WTC11 (cell line): ENCODE data around the gene GABRB2. TPM values are rescaled to one million over a fixed set of nuclear protein-coding genes. Genes with fewer than 3 reads are reported as not detected.

Source experiments
- ATAC-seq: fragments of 200-7000 bp; cut with Tn5 transposase; 2 replicates; pipeline ENCODE4 v1.10.0; 2021; ENCODE audit warnings: mild to moderate bottlenecking, moderate library complexity
- CTCF ChIA-PET: fragments of 300-600 bp; sonication (Branson Sonifier 250); formaldehyde crosslinking; loops from one replicate; lab custom pipeline; 2021; ENCODE audit warnings: antibody characterized with exemption; lab: Charles Lee
- POLR2A ChIA-PET: fragments of 350-600 bp; sonication (Branson Sonifier 250); formaldehyde crosslinking; loops from one replicate; lab custom pipeline; 2021; ENCODE audit warnings: antibody characterized with exemption; lab: Charles Lee
- DNase-seq: peaks from one replicate; pipeline ENCODE4 v3.0.0; 2021; ENCODE audit warnings: low spot score
- H3K27ac Mint-ChIP-seq: 2 replicates; pipeline ENCODE4 v1.8.0; 2021; ENCODE audit warnings: mixed read lengths
- H3K27me3 Mint-ChIP-seq: 2 replicates; pipeline ENCODE4 v1.8.0; 2021; ENCODE audit warnings: low read depth, mild to moderate bottlenecking, moderate library complexity, mixed read lengths
- H3K36me3 Mint-ChIP-seq: 2 replicates; pipeline ENCODE4 v1.8.0; 2021; ENCODE audit warnings: mixed read lengths
- H3K4me1 Mint-ChIP-seq: 2 replicates; pipeline ENCODE4 v1.8.0; 2022; ENCODE audit warnings: mixed read lengths
- H3K4me3 Mint-ChIP-seq: 2 replicates; pipeline ENCODE4 v1.8.0; 2021; ENCODE audit warnings: mild to moderate bottlenecking, moderate library complexity, mixed read lengths
- H3K9me3 Mint-ChIP-seq: 2 replicates; pipeline ENCODE4 v1.8.0; 2021; ENCODE audit warnings: mixed read lengths
- ATF1 ChIP-seq: sonication (generic); formaldehyde crosslinking; IDR thresholded peaks from 2 replicates; pipeline ENCODE4 v1.8.1; 2023; ENCODE audit warnings: mild to moderate bottlenecking, moderate library complexity, missing genetic modification reagents
- CREB1 ChIP-seq: sonication (generic); formaldehyde crosslinking; IDR thresholded peaks from 2 replicates; pipeline ENCODE4 v1.8.0; 2023; ENCODE audit warnings: mild to moderate bottlenecking, missing genetic modification reagents
- CREM ChIP-seq: sonication (generic); formaldehyde crosslinking; IDR thresholded peaks from 2 replicates; pipeline ENCODE4 v1.8.1; 2022; ENCODE audit warnings: mild to moderate bottlenecking, missing genetic modification reagents, moderate library complexity
- ETV6 ChIP-seq: sonication (generic); formaldehyde crosslinking; IDR thresholded peaks from 2 replicates; pipeline ENCODE4 v1.8.1; 2022; ENCODE audit warnings: mild to moderate bottlenecking, missing genetic modification reagents
- FOXK1 ChIP-seq: sonication (generic); formaldehyde crosslinking; IDR thresholded peaks from 2 replicates; pipeline ENCODE4 v1.8.0; 2022; ENCODE audit warnings: mild to moderate bottlenecking, moderate library complexity, missing genetic modification reagents
- GTF2I ChIP-seq: fragments of 250-450 bp; sonication (Bioruptor Pico); conservative IDR thresholded peaks from 2 replicates; pipeline ENCODE4 v1.4.0; 2021; ENCODE audit warnings: mild to moderate bottlenecking
- HMGA2 ChIP-seq: fragments of 250-450 bp; sonication (Bioruptor Pico); IDR thresholded peaks from 2 replicates; pipeline ENCODE4 v1.4.0; 2021; ENCODE audit warnings: mild to moderate bottlenecking, moderate library complexity
- JUN ChIP-seq: sonication (generic); formaldehyde crosslinking; IDR thresholded peaks from 2 replicates; pipeline ENCODE4 v1.8.0; 2023; ENCODE audit warnings: mild to moderate bottlenecking, missing genetic modification reagents
- NFATC4 ChIP-seq: fragments of 250-450 bp; sonication (Bioruptor Pico); IDR thresholded peaks from 2 replicates; pipeline ENCODE4 v1.9.0; 2021; ENCODE audit warnings: mild to moderate bottlenecking
- SP1 ChIP-seq: sonication (generic); formaldehyde crosslinking; conservative IDR thresholded peaks from 2 replicates; pipeline ENCODE4 v1.8.1; 2022; ENCODE audit warnings: missing genetic modification reagents
- TP53 ChIP-seq: sonication (generic); formaldehyde crosslinking; IDR thresholded peaks from 2 replicates; pipeline ENCODE4 v1.8.1; 2023; ENCODE audit warnings: mild to moderate bottlenecking, missing genetic modification reagents
- ZBTB21 ChIP-seq: sonication (generic); formaldehyde crosslinking; IDR thresholded peaks from 2 replicates; pipeline ENCODE4 v1.8.1; 2023; ENCODE audit warnings: mild to moderate bottlenecking, missing genetic modification reagents, borderline replicate concordance
- ZNF423 ChIP-seq: fragments of 250-450 bp; sonication (Bioruptor Pico); IDR thresholded peaks from 2 replicates; pipeline ENCODE4 v2.1.2; 2022; ENCODE audit warnings: mild to moderate bottlenecking, moderate library complexity
- total RNA-seq: library from RNA; stranded (reverse); gene quantifications from 3 replicates; pipeline ENCODE4 v1.2.3, GENCODE V29; 2021
- TF ChIP-seq, protein P1 (sequence below): fragments of 250-450 bp; sonication (Bioruptor Pico); IDR thresholded peaks from 2 replicates; pipeline ENCODE4 v1.9.0; 2021; ENCODE audit warnings: moderate library complexity, mild to moderate bottlenecking, inconsistent platforms, borderline replicate concordance
- TF ChIP-seq, protein P2 (sequence below): sonication (generic); formaldehyde crosslinking; IDR thresholded peaks from 2 replicates; pipeline ENCODE4 v1.8.1; 2023; ENCODE audit warnings: mild to moderate bottlenecking, missing genetic modification reagents
- TF ChIP-seq, protein P3 (sequence below): sonication (generic); formaldehyde crosslinking; IDR thresholded peaks from 2 replicates; pipeline ENCODE4 v1.8.0; 2022; ENCODE audit warnings: mild to moderate bottlenecking, missing genetic modification reagents
- TF ChIP-seq, protein P4 (sequence below): fragments of 250-450 bp; sonication (Bioruptor Pico); conservative IDR thresholded peaks from 2 replicates; pipeline ENCODE4 v1.9.0; 2021; ENCODE audit warnings: mild to moderate bottlenecking
- TF ChIP-seq, protein P5 (sequence below): fragments of 250-450 bp; sonication (Bioruptor Pico); IDR thresholded peaks from 2 replicates; pipeline ENCODE4 v2.1.2; 2022; ENCODE audit warnings: mild to moderate bottlenecking, moderate library complexity
- TF ChIP-seq, protein P6 (sequence below): sonication (generic); formaldehyde crosslinking; IDR thresholded peaks from 2 replicates; pipeline ENCODE4 v1.8.0; 2023; ENCODE audit warnings: missing genetic modification reagents
- TF ChIP-seq, protein P7 (sequence below): sonication (generic); formaldehyde crosslinking; IDR thresholded peaks from 2 replicates; pipeline ENCODE4 v1.8.0; 2022; ENCODE audit warnings: mild to moderate bottlenecking, missing genetic modification reagents
- TF ChIP-seq, protein P8 (sequence below): sonication (generic); formaldehyde crosslinking; IDR thresholded peaks from 2 replicates; pipeline ENCODE4 v1.8.1; 2022; ENCODE audit warnings: low read depth, mild to moderate bottlenecking, moderate library complexity, missing genetic modification reagents, borderline replicate concordance

GABRB2 gene
- total RNA-seq, 1 experiment from 2014 or later = 0.79 TPM

DNA sequence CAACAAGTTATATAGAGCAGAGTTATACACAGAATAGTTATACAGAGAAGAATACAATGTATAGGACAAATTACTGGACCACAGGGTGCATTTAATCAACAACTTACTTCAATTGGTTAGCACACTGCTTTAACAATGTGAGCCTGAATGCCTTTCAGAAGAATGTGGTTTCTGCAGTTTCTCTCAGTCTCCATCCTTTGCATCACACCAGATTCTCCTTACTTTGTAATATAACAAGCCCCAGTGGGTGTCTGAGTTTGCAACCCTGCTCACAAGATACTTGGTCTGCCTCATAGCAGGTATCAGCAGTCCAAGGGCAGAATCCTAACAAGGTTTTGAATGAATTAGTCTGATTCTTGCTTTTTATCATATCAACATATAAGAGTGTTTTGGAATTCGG, 114.6 kb downstream of the GABRB2 start (continued):
- TF ChIP-seq, protein P1, sequence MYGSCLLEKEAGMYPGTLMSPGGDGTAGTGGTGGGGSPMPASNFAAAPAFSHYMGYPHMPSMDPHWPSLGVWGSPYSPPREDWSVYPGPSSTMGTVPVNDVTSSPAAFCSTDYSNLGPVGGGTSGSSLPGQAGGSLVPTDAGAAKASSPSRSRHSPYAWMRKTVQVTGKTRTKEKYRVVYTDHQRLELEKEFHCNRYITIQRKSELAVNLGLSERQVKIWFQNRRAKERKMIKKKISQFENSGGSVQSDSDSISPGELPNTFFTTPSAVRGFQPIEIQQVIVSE = no peak
- TF ChIP-seq, protein P2, sequence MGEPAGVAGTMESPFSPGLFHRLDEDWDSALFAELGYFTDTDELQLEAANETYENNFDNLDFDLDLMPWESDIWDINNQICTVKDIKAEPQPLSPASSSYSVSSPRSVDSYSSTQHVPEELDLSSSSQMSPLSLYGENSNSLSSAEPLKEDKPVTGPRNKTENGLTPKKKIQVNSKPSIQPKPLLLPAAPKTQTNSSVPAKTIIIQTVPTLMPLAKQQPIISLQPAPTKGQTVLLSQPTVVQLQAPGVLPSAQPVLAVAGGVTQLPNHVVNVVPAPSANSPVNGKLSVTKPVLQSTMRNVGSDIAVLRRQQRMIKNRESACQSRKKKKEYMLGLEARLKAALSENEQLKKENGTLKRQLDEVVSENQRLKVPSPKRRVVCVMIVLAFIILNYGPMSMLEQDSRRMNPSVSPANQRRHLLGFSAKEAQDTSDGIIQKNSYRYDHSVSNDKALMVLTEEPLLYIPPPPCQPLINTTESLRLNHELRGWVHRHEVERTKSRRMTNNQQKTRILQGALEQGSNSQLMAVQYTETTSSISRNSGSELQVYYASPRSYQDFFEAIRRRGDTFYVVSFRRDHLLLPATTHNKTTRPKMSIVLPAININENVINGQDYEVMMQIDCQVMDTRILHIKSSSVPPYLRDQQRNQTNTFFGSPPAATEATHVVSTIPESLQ (CRISPR knock-in tag) = no peak
- TF ChIP-seq GTF2I (CRISPR knock-in tag) (no peak), SP1 (CRISPR knock-in tag) (no peak), HMGA2 (no peak), ATF1 (no peak), CREB1 (CRISPR knock-in tag) (no peak), ETV6 (CRISPR knock-in tag) (no peak), FOXK1 (CRISPR knock-in tag) (no peak)
- TF ChIP-seq, protein P3, sequence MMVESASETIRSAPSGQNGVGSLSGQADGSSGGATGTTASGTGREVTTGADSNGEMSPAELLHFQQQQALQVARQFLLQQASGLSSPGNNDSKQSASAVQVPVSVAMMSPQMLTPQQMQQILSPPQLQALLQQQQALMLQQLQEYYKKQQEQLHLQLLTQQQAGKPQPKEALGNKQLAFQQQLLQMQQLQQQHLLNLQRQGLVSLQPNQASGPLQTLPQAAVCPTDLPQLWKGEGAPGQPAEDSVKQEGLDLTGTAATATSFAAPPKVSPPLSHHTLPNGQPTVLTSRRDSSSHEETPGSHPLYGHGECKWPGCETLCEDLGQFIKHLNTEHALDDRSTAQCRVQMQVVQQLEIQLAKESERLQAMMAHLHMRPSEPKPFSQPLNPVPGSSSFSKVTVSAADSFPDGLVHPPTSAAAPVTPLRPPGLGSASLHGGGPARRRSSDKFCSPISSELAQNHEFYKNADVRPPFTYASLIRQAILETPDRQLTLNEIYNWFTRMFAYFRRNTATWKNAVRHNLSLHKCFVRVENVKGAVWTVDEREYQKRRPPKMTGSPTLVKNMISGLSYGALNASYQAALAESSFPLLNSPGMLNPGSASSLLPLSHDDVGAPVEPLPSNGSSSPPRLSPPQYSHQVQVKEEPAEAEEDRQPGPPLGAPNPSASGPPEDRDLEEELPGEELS = no peak
- TF ChIP-seq, protein P4, sequence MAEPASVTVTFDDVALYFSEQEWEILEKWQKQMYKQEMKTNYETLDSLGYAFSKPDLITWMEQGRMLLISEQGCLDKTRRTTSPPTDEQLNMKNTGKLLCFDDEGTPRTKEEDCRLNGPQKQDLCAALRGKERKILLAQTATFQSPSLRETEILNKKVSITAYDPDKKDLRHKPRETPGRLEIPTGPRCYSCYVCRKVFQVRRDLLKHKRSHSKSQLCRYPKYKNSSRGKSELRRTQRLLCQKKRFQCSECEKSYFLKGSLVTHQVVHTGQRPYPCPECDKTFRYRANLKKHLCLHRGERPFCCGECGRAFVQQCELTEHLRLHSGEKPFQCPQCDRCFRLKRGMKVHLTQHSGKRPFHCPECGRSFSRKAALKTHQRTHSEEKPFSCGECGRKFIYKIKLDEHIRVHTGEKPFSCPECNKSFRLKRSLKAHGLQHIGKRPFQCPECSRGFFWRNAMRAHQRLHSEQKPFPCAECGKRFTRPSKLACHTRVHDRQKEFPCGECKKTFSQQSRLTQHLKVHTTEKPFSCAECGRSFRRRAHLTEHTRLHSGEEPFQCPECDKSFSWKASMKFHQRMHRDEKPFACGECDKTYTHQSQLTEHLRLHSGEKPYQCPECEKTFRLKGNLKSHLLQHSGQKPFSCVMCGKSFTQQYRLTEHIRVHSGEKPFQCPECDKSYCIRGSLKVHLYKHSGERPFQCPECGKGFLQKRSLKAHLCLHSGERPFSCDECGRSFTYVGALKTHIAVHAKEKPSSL (CRISPR knock-in tag) = no peak

DNA sequence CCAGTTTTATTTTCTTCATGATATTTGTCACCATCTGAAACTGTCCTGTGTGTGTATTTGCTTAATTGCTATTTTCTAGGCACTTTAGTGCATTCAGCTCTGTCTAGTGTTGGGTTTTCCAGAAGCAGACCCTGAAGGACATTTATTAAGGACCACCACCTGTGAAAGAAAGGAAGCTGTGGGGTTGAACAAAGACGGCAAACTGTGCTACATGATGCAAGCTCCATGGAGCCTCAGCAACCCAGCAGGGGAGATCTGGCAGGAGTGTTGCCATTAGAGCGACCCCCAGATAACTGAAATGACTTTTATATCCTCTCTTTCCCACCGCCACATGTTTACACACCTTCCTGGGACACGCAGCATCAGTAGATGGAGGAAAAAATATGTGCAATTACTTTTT, 125.5 kb downstream of the GABRB2 start:
- Mint-ChIP-seq H3K9me3 (peaks cover 16% of the 10 kb centered on the region), H3K4me1 (peaks cover 10% of the 10 kb centered on the region), H3K27ac (no peak overlapping the region), H3K36me3 (peaks cover 4% of the 10 kb centered on the region; the same call in 1 of the 2 replicates), H3K4me3 (no peak overlapping the region), H3K27me3 (no peaks in the 10 kb centered on the region)
- DNase-seq (no peak), ATAC-seq (no peak)
- TF ChIP-seq, protein P5, sequence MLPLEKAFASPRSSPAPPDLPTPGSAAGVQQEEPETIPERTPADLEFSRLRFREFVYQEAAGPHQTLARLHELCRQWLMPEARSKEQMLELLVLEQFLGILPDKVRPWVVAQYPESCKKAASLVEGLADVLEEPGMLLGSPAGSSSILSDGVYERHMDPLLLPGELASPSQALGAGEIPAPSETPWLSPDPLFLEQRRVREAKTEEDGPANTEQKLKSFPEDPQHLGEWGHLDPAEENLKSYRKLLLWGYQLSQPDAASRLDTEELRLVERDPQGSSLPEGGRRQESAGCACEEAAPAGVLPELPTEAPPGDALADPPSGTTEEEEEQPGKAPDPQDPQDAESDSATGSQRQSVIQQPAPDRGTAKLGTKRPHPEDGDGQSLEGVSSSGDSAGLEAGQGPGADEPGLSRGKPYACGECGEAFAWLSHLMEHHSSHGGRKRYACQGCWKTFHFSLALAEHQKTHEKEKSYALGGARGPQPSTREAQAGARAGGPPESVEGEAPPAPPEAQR (CRISPR knock-in tag) = no peak
- peak; percentile 96 for TF ChIP-seq ZNF423 (CRISPR knock-in tag)
- POLR2A ChIA-PET = no interaction called here
- CTCF ChIA-PET = no interaction called here

DNA sequence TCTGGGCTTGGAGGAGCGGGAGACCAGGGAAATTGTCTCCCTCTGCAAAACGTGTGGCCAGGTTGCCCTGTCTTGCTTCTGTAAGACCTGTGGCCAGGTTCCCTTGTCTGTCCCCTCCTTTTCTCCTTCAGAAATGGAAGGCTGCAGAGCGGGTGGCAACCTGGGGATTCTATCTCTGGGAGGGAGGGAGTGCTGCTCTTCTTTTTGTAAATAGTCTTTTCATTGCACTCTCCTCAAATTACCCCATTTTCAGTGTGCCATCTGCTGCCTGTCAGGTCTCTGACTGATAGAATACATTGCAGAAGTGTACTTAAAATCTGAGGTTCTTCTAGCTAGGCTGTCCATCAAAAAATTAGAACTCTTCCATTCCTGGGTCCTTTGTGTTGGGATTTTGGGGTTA, 126.0 kb downstream of the GABRB2 start:
- H3K36me3 Mint-ChIP-seq = peaks cover 4% of the 10 kb centered on the region; the same call in 1 of the 2 replicates
- TF ChIP-seq, protein P4 (CRISPR knock-in tag) = no peak
- TF ChIP-seq NFATC4 (CRISPR knock-in tag) (no peak), ZBTB21 (CRISPR knock-in tag) (no peak), TP53 (CRISPR knock-in tag) (no peak), ZNF423 (CRISPR knock-in tag) (no peak), CREM (no peak), JUN (CRISPR knock-in tag) (no peak)
- TF ChIP-seq, protein P6, sequence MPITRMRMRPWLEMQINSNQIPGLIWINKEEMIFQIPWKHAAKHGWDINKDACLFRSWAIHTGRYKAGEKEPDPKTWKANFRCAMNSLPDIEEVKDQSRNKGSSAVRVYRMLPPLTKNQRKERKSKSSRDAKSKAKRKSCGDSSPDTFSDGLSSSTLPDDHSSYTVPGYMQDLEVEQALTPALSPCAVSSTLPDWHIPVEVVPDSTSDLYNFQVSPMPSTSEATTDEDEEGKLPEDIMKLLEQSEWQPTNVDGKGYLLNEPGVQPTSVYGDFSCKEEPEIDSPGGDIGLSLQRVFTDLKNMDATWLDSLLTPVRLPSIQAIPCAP = no peak
- TF ChIP-seq, protein P7, sequence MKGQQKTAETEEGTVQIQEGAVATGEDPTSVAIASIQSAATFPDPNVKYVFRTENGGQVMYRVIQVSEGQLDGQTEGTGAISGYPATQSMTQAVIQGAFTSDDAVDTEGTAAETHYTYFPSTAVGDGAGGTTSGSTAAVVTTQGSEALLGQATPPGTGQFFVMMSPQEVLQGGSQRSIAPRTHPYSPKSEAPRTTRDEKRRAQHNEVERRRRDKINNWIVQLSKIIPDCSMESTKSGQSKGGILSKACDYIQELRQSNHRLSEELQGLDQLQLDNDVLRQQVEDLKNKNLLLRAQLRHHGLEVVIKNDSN = no peak
- TF ChIP-seq, protein P8, sequence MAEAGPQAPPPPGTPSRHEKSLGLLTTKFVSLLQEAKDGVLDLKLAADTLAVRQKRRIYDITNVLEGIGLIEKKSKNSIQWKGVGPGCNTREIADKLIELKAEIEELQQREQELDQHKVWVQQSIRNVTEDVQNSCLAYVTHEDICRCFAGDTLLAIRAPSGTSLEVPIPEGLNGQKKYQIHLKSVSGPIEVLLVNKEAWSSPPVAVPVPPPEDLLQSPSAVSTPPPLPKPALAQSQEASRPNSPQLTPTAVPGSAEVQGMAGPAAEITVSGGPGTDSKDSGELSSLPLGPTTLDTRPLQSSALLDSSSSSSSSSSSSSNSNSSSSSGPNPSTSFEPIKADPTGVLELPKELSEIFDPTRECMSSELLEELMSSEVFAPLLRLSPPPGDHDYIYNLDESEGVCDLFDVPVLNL (CRISPR knock-in tag) = no peak

More for the DNA sequence above, 126.0 kb downstream of the GABRB2 start:
- CTCF ChIA-PET = no interaction called here
- Mint-ChIP-seq H3K4me1 (peaks cover 10% of the 10 kb centered on the region), H3K4me3 (no peak overlapping the region), H3K27me3 (no peaks in the 10 kb centered on the region), H3K9me3 (peaks cover 16% of the 10 kb centered on the region), H3K27ac (no peak overlapping the region)
- ATAC-seq (no peak), DNase-seq (no peak)
- POLR2A ChIA-PET = no interaction called here
